ENCODE data around the gene IFNA7. TPM values are rescaled to one million over a fixed set of nuclear protein-coding genes. Genes with fewer than 3 reads are reported as not detected.
"Not testable (repeated sequence)": the region's sequence is repeated elsewhere in the genome, so short reads cannot be mapped to it uniquely, and the experiment has no call there.

The IFNA7 gene
- total RNA-seq (2012; rRNA removed) (not detected in 2 replicates), polyA plus RNA-seq (2012; rRNA removed) (not detected in 2 replicates), Bru-seq, nascent RNA (not detected), BruChase-seq, experiment 1, labeled RNA remaining after a 6-hour chase (not detected), BruChase-seq, experiment 2, labeled RNA remaining after a 2-hour chase (not detected)
- not detected in 2 replicates for polyA plus RNA-seq (2012; cell fraction: cytosol; rRNA removed)
- not detected in 2 replicates for polyA plus RNA-seq (2012; cell fraction: nucleus; rRNA removed; ENCODE audit: low replicate concordance)
- long read RNA-seq, result 0 reads

DNA sequence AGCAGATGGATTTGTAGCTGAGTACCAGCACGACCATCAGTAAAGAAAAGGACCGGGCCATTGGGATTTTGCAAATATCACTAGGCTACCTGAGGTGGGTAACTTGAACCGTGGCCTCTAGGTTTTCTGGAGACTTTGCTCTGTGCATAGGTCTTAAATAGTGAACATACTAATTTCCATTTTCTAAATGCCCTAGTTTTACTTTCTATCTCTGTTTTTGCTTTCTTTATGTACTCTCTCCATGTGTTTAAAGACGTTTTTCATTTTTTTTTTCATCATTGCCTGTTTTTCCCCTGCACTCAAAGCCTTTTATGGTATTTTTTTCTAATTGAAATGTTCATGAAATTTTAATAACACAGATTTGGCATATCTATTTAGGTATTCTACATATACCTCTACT lies at the start of gene IFNA7:
IFNA7 (minus strand) TSS at position 101 of the 400 bp plus-strand sequence; CDS start at position 61, 40 bp downstream.
- H4K8ac ChIP-seq (ENCODE audit: low read depth in 2 of 2, low read length in 2 of 2); H2AFZ ChIP-seq (replicated peaks; ENCODE audit: low read length, poor library complexity); H3K9ac ChIP-seq (ENCODE audit: low read depth, low read length); H3K4me2 ChIP-seq (ENCODE audit: low read depth, low read length); H4K20me1 ChIP-seq (ENCODE audit: insufficient read depth, low read length); H3K4me3 ChIP-seq (ENCODE audit: insufficient read depth, low read depth, low read length); ATAC-seq (ENCODE audit: low read depth); H3K9me1 ChIP-seq (ENCODE audit: insufficient read depth, low read length); intact Hi-C loops (cut with micrococcal nuclease); H3K27me3 ChIP-seq (ENCODE audit: control insufficient read depth, insufficient read depth, low read length); H3K79me1 ChIP-seq (ENCODE audit: low read depth in 1 of 2, low read length in 2 of 2); H3K4ac ChIP-seq (ENCODE audit: low read depth, low read length); H2BK120ac ChIP-seq (ENCODE audit: low read depth, low read length); H3K18ac ChIP-seq (ENCODE audit: low read depth, low read length); H3K27ac ChIP-seq (ENCODE audit: insufficient read depth, low read length); H3K9me3 ChIP-seq (ENCODE audit: control insufficient read depth, insufficient read depth, low read length); H3K14ac ChIP-seq (replicated peaks; ENCODE audit: low read depth, low read length); H2BK15ac ChIP-seq (ENCODE audit: low read depth, low read length); H2AK9ac ChIP-seq (replicated peaks; ENCODE audit: low read depth, low read length, poor library complexity); H3K36me3 ChIP-seq (ENCODE audit: control insufficient read depth, insufficient read depth, low read length); BruUV-seq (replicated peaks); H2BK20ac ChIP-seq (ENCODE audit: low read depth, low read length); H2BK5ac ChIP-seq (ENCODE audit: low read depth, low read length, poor library complexity, severe bottlenecking); H3K4me1 ChIP-seq (ENCODE audit: control insufficient read depth, insufficient read depth, low read length); dilution Hi-C loops (cut with HindIII; ENCODE audit: low sequenced_read_pairs, unreplicated experiment); H4K5ac ChIP-seq (ENCODE audit: low read depth, low read length); H2AK5ac ChIP-seq (ENCODE audit: low read depth, low read length); H3K23ac ChIP-seq (ENCODE audit: low read depth, low read length); DNase-seq; H4K91ac ChIP-seq (ENCODE audit: insufficient read depth, low read depth, low read length); H3K56ac ChIP-seq (ENCODE audit: extremely low read depth, insufficient read depth, low read length): not testable (repeated sequence)
- in situ Hi-C loops (cut with MboI; ENCODE audit: low sequenced_read_pairs), result loop anchor here (25.0 kb wide), 1 partner anchor 585 kb away; no protein-coding TSS in a partner anchor
- WGBS, 2 experiments (ENCODE audit: extremely low coverage in 2 of 2, insufficient read length in 1 of 2), result no CpG with 5 or more reads among the region's 4 CpGs
- POLR2A ChIA-PET (ENCODE audit: unreplicated experiment), result interaction anchor here (0.6 kb wide), 1 partner anchor 234 kb away, joined by 3 read pairs; no protein-coding TSS in a partner anchor
- CTCF ChIA-PET, result interaction anchor here (1.0 kb wide), 2 partner anchors 117 to 264 kb away, joined by 3 to 6 read pairs; no protein-coding TSS in a partner anchor
